HepG2 (cell line): ENCODE measurements around the gene RELL1. TPM values are rescaled to one million over a fixed set of nuclear protein-coding genes. Genes with fewer than 3 reads are reported as not detected.

Source experiments
- ADNP ChIP-seq: sonication (generic); formaldehyde crosslinking; IDR thresholded peaks from 2 replicates; pipeline ENCODE4 v1.4.0; 2020; ENCODE audit warnings: missing genetic modification reagents
- FOXA3 ChIP-seq: IDR thresholded peaks from 2 replicates; pipeline ENCODE4 v1.6.1; 2016; ENCODE audit warnings: missing genetic modification reagents, missing compliant biosample characterization
- HDAC6 ChIP-seq: fragments of 200-600 bp; sonication (generic); IDR thresholded peaks from 2 replicates; pipeline ENCODE4 v1.7.0; 2017; ENCODE audit warnings: mild to moderate bottlenecking, antibody characterized with exemption, low read length, low read depth
- NCOA5 ChIP-seq: sonication (generic); formaldehyde crosslinking; IDR thresholded peaks from 2 replicates; pipeline ENCODE4 v1.4.0; 2020; ENCODE audit warnings: missing genetic modification reagents
- SNAI1 ChIP-seq: sonication (generic); formaldehyde crosslinking; IDR thresholded peaks from 2 replicates; pipeline ENCODE4 v1.5.0; 2020; ENCODE audit warnings: mild to moderate bottlenecking, missing genetic modification reagents, borderline replicate concordance
- SOX5 ChIP-seq: IDR thresholded peaks from 2 replicates; pipeline ENCODE4 v1.6.1; 2016; ENCODE audit warnings: borderline replicate concordance
- STAT5B ChIP-seq: sonication (generic); formaldehyde crosslinking; IDR thresholded peaks from 2 replicates; pipeline ENCODE4 v1.4.0; 2020; ENCODE audit warnings: missing genetic modification reagents
- THAP11 ChIP-seq: IDR thresholded peaks from 2 replicates; pipeline ENCODE4 v1.6.1; 2016; ENCODE audit warnings: missing biosample characterization, missing genetic modification reagents
- ZFP36L1 ChIP-seq: sonication (generic); formaldehyde crosslinking; IDR thresholded peaks from 2 replicates; pipeline ENCODE4 v1.8.0; 2022; ENCODE audit warnings: mild to moderate bottlenecking, missing genetic modification reagents, moderate library complexity
- ZFP62 ChIP-seq: sonication (generic); formaldehyde crosslinking; IDR thresholded peaks from 2 replicates; pipeline ENCODE4 v1.4.0; 2020; ENCODE audit warnings: missing genetic modification reagents
- ZFYVE20 ChIP-seq: sonication (generic); formaldehyde crosslinking; IDR thresholded peaks from 2 replicates; pipeline ENCODE4 v1.8.0; 2023; ENCODE audit warnings: low read depth, mild to moderate bottlenecking, moderate library complexity, missing genetic modification reagents, borderline replicate concordance
- ZNF136 ChIP-seq: sonication (generic); formaldehyde crosslinking; IDR thresholded peaks from 2 replicates; pipeline ENCODE4 v1.8.1; 2022; ENCODE audit warnings: low read depth, mild to moderate bottlenecking, moderate library complexity, missing genetic modification reagents
- ZNF143 ChIP-seq: sonication (generic); formaldehyde crosslinking; IDR thresholded peaks from 2 replicates; pipeline ENCODE4 v1.4.0; 2020; ENCODE audit warnings: missing genetic modification reagents
- ZNF674 ChIP-seq: sonication (generic); formaldehyde crosslinking; IDR thresholded peaks from 2 replicates; pipeline ENCODE4 v1.5.0; 2020; ENCODE audit warnings: low read depth, mild to moderate bottlenecking, missing genetic modification reagents
- ZSCAN12 ChIP-seq: sonication (generic); formaldehyde crosslinking; IDR thresholded peaks from 2 replicates; pipeline ENCODE4 v1.9.0; 2021; ENCODE audit warnings: mild to moderate bottlenecking, missing genetic modification reagents
- polyA plus RNA-seq, 8 experiments: library from polyadenylated mRNA; depleted of rRNA in 3 of 8; stranded (reverse) in 7 of 8; unstranded in 1 of 8; fragments of >200 nt; fragmentation: Illumina TruSeq in 4 of 8; extraction: Trizol in 4 of 8; gene quantifications; 2 replicates each; pipeline versions ENCODE4 v1.2.1 to v1.2.3, GENCODE V29; 2011 to 2016; ENCODE audit warnings: low read depth in 4 of 8, missing spikeins in 1 of 8, mixed read lengths in 1 of 8; ENCODE audit not compliant: insufficient read depth in 1 of 8
- total RNA-seq, 5 experiments: library from RNA; depleted of rRNA; stranded (reverse); fragments of >200 nt; fragmentation: Illumina TruSeq; extraction: Trizol; gene quantifications; 2 replicates each; pipeline ENCODE4 v1.2.3, GENCODE V29; 2016; ENCODE audit warnings: low read depth in 1 of 5
- TF ChIP-seq, protein P1 (sequence below): sonication (generic); formaldehyde crosslinking; IDR thresholded peaks from 2 replicates; pipeline ENCODE4 v1.8.0; 2022; ENCODE audit warnings: missing genetic modification reagents, mild to moderate bottlenecking, inconsistent platforms, borderline replicate concordance
- TF ChIP-seq, protein P2 (sequence below): sonication (generic); formaldehyde crosslinking; IDR thresholded peaks from 2 replicates; pipeline ENCODE4 v1.5.0; 2020; ENCODE audit warnings: mild to moderate bottlenecking, missing genetic modification reagents
- TF ChIP-seq, protein P3 (sequence below): sonication (generic); formaldehyde crosslinking; IDR thresholded peaks from 2 replicates; pipeline ENCODE4 v1.9.0; 2022; ENCODE audit warnings: missing genetic modification reagents, mild to moderate bottlenecking, borderline replicate concordance
- TF ChIP-seq, protein P4 (sequence below): sonication (generic); formaldehyde crosslinking; IDR thresholded peaks from 2 replicates; pipeline ENCODE4 v1.8.0; 2022; ENCODE audit warnings: mild to moderate bottlenecking, missing genetic modification reagents, borderline replicate concordance
- TF ChIP-seq, protein P5 (sequence below): IDR thresholded peaks from 2 replicates; pipeline ENCODE4 v1.6.1; 2016; ENCODE audit warnings: missing compliant biosample characterization, missing genetic modification reagents, borderline replicate concordance

RELL1 gene
- total and polyA plus RNA-seq, 2 of the 13 experiments (the other 11 are each of a cell fraction or from before 2014, with no cell fraction given), result 8.4 to 58.4 TPM

DNA sequence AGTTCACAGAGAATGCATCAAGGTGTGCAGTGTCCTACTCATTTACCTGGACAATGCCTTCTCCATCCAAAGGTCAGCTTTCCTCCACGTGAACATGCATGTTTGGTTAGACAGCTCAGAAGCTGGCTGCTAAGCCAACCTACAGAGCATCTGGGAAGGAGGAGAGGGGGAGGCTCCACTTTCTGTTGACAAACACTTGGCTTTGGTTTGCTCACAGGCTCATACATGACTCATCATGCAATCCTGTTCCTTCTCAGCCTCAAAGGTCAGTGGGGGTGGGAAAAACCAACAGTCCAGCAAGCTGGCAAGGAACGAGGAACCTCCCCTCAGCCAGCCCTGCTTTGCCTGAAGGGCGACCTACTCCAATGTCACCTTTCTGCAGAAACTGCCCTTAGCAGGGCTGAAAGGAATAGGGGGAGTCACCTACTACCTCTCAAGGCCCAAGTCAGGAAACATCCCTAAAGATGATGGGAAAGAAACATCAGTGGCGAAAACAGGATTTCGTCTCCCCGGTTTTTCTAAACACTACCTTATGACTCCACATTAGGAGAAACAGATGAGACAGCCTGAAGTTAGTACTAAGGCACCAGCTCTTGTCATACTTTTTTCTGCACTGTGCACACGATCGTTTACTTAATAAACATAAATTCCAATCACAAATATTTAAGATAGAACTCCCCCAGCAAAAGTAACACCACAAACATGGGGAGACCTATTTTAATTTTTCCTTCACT lies 37.9 kb downstream of the RELL1 start (continued):
- TF ChIP-seq, protein P1, sequence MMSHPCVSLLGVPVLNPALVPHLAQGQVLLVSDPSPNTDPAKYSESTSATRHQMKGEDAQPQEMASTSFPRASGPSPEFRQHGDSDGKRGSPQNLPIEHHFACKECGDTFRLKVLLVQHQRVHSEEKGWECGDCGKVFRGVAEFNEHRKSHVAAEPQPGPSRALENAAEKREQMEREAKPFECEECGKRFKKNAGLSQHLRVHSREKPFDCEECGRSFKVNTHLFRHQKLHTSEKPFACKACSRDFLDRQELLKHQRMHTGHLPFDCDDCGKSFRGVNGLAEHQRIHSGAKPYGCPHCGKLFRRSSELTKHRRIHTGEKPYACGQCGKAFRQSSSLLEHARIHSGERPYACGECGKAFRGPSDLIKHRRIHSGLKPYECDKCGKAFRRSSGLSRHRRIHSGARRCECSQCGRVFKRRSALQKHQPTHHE (CRISPR knock-in tag), result no peak
- TF ChIP-seq, protein P2, sequence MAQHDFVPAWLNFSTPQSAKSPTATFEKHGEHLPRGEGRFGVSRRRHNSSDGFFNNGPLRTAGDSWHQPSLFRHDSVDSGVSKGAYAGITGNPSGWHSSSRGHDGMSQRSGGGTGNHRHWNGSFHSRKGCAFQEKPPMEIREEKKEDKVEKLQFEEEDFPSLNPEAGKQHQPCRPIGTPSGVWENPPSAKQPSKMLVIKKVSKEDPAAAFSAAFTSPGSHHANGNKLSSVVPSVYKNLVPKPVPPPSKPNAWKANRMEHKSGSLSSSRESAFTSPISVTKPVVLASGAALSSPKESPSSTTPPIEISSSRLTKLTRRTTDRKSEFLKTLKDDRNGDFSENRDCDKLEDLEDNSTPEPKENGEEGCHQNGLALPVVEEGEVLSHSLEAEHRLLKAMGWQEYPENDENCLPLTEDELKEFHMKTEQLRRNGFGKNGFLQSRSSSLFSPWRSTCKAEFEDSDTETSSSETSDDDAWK, result no peak
- TF ChIP-seq, protein P3, sequence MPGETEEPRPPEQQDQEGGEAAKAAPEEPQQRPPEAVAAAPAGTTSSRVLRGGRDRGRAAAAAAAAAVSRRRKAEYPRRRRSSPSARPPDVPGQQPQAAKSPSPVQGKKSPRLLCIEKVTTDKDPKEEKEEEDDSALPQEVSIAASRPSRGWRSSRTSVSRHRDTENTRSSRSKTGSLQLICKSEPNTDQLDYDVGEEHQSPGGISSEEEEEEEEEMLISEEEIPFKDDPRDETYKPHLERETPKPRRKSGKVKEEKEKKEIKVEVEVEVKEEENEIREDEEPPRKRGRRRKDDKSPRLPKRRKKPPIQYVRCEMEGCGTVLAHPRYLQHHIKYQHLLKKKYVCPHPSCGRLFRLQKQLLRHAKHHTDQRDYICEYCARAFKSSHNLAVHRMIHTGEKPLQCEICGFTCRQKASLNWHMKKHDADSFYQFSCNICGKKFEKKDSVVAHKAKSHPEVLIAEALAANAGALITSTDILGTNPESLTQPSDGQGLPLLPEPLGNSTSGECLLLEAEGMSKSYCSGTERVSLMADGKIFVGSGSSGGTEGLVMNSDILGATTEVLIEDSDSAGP (CRISPR knock-in tag), result peak; percentile 29; the same call in 1 of the 2 replicates
- TF ChIP-seq, protein P4, sequence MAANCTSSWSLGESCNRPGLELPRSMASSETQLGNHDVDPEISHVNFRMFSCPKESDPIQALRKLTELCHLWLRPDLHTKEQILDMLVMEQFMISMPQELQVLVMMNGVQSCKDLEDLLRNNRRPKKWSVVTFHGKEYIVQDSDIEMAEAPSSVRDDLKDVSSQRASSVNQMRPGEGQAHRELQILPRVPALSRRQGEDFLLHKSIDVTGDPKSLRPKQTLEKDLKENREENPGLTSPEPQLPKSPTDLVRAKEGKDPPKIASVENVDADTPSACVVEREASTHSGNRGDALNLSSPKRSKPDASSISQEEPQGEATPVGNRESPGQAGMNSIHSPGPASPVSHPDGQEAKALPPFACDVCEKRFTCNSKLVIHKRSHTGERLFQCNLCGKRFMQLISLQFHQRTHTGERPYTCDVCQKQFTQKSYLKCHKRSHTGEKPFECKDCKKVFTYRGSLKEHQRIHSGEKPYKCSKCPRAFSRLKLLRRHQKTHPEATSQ (CRISPR knock-in tag), result no peak
- TF ChIP-seq ZFP62 (CRISPR knock-in tag) (no peak), HDAC6 (no peak), FOXA3 (CRISPR knock-in tag) (peak; percentile 96), SNAI1 (CRISPR knock-in tag) (no peak), THAP11 (CRISPR knock-in tag) (peak; percentile 52; the same call in 1 of the 2 replicates), SOX5 (CRISPR knock-in tag) (peak; percentile 89), STAT5B (CRISPR knock-in tag) (no peak), ZNF143 (CRISPR knock-in tag) (no peak), NCOA5 (no peak), ADNP (CRISPR knock-in tag) (no peak), ZFP36L1 (no peak), ZNF674 (CRISPR knock-in tag) (no peak), ZNF136 (no peak), ZSCAN12 (CRISPR knock-in tag) (no peak), ZFYVE20 (no peak)
- TF ChIP-seq, protein P5, sequence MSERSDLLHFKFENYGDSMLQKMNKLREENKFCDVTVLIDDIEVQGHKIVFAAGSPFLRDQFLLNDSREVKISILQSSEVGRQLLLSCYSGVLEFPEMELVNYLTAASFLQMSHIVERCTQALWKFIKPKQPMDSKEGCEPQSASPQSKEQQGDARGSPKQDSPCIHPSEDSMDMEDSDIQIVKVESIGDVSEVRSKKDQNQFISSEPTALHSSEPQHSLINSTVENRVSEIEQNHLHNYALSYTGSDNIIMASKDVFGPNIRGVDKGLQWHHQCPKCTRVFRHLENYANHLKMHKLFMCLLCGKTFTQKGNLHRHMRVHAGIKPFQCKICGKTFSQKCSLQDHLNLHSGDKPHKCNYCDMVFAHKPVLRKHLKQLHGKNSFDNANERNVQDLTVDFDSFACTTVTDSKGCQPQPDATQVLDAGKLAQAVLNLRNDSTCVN (CRISPR knock-in tag), result peak; percentile 33; the same call in 1 of the 2 replicates
